Right kidney (tissue), 1 donor: ENCODE results near the gene CLEC1A.

Experiments
- DNase-seq: peaks from one replicate; pipeline ENCODE4 v3.0.0-alpha.2; 2016

Gene CLEC1A

DNA sequence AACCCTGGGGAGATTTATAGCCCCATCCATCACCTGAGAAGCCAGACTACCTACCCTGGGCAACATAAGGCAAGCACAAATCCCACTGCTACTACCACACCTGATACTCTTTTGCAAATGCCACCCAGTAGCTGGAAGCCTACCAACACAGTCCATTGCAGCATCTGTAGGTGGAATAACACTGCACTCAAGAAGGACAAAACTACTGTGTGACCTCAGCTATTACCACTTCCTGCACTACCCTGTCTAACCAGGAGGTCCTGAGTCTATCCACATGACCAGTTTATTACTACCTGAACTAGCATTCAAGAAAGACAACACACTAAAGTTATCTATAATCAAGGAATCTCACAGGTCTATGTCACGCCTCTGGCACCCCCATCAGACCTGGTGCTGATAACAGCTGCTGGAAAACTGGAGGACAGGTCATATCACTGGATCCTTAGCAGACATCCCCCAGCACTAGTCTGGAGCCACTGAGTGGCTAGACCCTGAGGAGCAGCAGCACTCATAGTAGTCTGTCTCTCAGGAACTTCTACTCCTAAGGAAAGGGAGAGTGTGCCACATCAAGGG lies 2.9 kb upstream of the CLEC1A start:
- no peak for DNase-seq

DNA sequence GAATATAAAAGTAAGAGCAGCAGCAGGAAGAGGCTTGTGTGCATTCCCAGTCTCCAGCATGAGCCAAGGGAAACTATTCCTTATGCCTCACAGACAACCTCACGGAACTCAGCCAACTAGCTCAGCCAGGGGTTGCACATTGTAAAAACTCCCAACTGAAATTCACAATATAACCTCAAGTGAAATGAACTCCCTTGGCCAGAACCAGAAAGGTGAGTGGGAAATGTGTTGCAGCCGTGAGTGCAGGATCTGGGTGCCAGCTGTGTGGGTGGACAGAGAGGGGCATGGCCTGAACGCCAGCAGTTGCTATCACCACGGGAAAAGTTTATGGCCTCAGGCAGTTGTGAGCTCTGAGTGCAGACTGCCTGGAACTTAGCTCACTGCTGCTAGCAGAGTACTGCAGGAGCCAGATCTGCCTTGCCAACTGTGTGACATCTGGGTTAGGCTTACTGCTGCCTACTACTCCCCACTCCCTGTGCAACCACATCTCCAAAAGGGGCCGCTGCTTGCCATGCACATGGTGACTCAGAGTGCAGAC lies 2.3 kb upstream of the CLEC1A start:
- DNase-seq = peak; percentile 25

DNA sequence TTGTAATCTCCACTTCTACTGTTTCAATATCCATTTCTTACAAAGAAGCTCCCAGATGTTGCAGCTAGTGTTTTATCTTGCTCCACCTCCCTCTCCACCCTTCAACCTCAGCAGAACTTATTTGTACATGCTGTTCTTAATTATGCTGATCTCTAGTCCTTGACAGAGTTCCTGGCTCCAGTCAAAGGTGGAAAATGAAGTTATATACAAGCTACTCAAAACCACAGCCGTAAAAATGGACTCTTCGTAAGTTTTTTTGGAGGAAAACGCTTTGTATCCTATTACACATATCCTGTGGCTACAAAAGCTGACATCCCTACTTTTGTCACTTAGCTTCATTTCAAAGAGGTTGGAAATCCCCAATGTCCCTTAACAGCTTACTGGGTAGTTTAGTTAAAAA lies 1.3 kb downstream of the CLEC1A start:
- DNase-seq = no peak

DNA sequence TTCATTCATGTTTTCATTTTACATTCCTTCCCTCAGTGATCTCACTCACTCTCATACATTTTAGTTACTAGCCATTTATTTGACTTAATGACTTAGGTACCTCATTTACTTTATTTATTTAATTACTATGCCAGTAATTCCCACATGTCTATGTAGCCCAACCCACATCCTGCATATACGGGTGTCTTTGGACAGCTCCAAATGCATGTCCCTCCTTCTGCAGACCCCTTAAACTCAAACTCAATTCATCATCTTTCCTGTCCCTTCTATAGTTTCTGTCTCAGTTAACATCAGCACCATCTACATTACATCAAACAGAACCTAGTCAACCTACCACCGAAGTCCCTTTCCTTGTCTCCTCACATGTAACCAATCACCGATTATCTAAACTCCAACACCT lies 2.8 kb downstream of the CLEC1A start:
- DNase-seq = no peak

DNA sequence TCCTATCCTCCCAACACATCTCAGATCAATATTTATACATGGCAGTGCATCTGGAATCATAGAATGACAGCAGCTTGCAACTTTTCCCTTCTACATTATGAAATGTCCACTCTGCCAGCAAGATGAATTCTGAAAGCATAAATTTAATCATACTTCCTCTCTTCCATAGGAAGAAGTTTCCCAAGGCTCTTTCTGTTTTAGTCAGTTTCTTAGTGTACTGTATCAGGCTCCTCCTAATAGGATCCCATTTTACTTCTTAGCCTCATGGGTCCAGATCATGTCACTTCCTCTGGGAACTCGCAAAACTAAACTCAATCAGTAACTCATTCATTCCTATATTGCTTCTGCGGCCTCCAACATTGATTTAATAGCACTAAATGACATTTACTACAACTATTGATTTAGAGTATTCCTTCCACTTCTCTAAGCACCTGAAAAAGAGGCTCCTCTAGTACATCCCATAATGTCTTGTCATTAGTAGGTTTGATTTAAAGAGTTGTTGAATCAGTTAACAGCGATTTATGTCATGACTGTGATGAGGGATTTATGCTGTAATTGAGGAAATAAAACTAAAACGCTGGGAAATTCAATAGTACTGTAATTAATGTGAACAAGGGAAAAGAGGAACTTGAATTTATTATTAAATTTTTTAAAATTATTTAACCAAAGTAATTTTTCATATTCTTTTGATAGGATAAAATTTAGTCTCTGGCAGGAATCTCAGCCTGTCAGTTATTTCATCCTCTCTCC lies 4.0 kb downstream of the CLEC1A start:
- DNase-seq = no peak

DNA sequence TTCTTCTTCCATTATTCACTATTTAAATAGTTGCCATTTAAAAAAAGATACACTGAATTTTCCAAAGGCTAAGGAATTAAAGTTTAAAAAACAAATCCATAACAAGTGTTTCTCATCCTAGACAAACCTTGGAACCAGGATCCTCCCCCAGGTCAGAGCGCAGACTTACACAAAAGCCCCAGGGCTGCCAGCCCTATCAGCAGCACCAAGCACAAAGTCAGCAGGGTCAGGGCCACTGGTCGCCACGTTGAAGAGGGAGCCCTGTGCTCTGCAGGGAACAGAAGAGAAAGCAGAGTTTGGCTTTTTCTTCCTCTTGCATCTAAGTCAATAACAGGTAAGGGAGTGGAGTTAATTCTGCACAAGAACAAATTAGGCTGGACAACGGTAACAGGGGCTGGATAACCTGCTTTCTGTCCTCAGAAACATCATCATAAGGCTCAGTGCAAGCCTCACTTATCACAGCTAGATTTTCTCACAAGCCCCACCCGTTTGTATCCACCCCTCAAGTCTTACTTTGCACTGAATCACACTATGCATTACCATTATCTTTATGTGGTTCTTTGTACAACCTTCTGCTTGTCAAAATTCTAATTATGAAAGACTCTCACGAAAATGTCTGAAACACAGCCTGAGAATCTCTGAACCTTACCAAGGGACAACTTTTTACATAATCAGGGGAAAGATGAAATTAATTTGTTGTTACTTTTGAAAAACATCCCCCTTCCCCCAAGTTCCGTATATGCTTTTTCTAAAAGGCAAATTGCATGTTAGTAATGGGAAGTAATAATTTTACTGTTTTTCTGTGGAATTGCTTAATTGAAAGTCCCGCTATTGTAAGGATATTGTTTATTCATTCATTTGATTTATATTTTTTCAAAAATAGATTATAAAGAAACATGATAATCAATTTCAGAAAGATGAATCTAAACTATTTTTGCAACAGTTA lies 9.6 kb downstream of the CLEC1A start:
- no peak for DNase-seq

DNA sequence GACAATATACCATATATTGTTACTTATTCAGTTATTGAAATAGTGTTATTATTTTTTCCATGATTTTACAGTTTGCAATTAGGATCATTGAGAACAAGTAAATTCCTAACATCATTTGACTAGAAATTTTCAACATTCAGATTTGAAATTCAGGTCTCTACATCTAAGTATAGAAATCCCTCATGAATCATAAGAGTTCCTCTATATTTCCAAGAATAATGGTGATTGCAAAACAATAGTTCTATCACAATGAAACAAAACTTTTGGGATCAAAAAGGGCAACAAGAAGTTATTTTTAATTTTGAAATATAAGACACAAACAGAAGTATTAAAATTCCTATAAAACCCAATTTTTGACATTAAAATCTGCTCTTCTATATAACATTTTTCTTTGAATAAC lies 10.8 kb downstream of the CLEC1A start:
- DNase-seq = no peak

DNA sequence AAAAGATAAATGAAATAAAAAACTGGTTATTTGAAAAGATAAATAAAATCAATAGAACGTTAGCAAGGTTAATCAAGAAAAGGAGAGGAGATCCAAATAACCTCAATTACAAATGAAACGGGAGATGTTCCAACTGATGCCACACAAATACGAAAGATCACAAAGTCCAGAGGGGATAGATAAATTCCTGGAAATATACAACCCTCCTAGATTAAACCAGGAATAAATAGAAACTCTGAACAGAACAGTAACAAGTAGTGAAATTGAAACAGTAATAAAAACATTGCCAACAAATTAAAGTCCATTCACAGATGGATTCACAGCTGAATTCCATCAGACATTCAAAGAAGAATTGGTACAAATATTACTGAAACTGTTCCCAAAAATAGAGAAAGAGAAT lies 12.4 kb downstream of the CLEC1A start:
- no peak for DNase-seq

DNA sequence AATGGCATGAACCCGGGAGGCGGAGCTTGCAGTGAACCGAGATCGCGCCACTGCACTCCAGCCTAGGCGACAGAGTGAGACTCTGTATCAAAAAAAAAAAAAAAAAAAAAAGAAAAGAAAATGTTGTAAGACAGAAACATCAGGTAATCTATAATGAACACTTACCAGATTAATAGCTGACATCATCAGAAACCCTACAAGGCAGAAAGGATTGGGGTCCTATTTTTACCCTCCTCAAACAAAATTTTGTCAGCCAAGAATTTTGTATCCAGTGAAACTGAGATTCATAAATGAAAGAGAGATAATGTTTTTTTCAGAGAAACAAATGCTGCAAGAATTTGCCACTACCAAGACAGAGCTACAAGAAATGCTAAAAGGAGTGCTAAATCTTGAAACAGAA lies 14.1 kb downstream of the CLEC1A start:
- no peak for DNase-seq

DNA sequence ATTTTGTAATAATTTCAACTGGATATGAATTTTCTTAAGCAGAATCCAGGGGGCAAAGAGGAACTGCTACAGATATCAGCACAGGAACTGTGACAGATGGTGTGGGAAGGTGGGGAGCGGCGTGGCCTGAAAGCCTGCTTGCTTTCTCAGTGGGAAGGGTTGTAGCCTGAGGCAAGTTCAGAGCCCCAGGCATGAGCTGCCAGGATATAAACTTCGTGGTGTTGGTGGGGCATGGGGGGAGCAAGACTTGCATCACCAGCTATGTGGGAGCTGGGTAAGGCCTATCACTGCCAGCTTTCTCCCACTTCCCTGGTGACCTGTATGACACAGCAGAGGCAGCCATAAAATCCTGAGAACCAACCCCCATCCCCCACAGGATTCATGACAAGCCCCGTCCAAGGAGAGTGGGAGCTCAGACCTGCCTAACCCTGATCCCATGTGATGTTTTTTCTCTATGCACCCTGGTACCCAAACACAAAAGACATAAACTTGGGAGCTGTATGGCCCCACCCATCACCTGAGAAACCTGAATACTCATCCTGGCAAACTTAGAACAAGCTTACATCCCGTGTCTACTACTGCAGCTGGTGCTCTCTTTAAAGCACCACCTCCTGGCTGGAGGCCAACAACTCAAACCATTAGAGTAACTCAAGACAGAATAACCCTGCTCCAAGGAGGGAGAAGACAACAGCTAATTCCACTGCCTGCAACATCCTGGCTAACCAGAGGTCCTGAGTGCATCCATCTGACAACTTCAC lies 16.5 kb downstream of the CLEC1A start:
- no peak for DNase-seq

DNA sequence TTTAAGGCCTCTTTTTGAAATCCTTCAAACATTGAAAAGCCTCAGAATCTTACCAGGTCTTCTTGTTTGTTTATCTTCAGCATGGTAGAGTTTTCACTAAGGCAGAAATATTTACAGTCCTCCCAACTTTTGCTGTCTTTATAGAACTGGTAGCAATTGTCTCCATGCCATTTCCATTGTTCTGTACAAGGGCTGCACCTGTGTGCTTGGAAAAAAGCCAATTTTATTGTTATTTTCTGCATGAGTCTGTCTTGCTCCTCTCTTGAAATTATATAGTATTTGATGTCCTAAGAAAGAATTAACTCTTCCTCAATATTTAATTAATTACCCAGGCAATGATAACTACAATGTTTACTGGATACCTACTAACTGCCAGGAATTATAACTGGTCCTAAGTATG lies 23.3 kb downstream of the CLEC1A start:
- DNase-seq = no peak

DNA sequence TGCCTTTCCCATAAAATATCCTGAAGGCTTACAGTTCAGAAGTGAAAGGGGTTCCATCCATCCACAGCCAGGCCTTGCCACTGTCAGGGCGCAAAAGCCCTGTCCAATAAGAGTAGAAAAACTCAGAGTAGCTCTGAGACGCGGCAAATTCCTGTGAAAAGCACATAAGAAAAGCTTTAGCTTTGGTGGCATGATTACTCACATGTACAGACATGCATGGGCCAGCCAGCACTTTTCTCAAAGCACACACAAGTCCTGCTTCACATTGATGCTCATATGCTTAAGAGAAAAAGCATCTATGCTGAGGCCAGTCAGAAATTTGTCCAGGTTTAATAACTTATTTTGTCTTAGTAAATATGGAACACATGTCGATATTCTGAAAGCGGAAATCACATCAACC lies 25.5 kb downstream of the CLEC1A start:
- no peak for DNase-seq

DNA sequence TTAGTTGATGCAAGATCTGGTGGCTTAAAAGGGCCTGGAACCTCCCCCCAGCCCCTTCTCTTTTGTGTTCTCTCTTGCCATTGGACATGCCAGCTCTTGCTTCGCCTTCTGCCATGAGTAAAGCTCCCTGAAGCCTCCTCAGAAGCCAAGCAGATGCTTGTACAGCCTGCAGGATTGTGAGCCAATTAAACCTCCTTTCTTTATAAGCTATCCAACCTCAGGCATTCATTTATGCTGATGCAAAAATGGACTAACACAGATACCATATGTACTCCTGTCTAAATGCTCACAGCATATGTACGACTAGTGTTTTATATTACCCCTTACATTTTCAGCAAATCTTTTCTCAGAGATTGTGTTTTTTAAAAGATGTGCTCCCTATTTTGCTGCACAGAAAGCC lies 26.7 kb downstream of the CLEC1A start:
- no peak for DNase-seq

DNA sequence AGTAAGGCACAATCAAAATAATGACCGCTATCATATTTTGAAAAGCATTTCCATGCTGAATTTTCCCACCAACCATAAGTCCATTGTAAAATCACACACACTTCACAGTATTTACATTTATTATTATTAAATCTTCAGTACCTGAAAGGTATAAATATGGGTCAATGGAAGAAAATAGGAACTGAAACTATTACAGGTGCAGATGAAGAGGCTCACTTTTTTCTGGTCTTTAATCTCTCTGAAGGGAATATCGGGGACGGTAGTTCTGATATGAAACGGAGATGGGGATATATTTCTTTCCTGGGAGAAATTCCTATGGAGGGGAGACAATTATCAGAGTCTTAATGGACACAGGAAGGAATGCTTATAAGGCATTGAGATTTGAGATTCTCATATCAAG lies 28.4 kb downstream of the CLEC1A start:
- DNase-seq = no peak

DNA sequence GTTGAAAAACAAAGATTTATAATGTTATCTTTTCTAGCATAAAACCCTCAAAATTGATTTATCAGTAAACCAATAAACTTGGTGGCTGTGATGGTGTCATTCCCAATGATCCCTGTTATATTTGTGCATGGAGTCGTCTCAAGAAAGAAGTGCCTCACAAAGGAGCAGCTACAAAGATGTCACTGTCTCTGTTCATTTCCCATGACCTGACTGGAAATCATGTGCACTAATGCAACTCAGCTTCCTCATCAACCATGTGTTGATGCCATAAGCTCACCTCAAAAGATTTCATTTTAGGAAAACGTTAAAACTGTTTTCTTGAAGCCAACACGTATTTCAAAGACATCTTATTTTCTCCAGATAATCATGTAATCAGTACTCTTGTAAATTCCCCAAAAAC lies 28.8 kb downstream of the CLEC1A start:
- DNase-seq = no peak

DNA sequence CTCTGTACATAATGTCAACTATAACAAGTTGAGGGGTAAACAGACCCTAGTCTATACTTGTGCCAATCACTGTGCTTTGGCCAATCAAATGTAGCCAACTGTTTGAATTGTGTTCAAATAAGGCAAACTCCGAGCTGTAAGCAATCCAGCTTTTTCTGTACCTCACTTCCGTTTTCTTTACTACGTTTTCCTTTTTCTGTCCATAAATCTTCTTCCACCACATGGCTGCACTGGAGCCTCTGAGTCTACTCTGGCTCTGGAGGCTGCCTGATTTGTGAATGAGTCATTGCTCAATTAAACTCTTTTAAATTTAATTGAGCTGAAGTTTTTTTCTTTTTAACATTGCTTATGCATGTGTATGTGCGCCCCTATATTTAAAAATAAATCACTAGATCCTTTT lies 29.7 kb downstream of the CLEC1A start:
- DNase-seq = no peak

DNA sequence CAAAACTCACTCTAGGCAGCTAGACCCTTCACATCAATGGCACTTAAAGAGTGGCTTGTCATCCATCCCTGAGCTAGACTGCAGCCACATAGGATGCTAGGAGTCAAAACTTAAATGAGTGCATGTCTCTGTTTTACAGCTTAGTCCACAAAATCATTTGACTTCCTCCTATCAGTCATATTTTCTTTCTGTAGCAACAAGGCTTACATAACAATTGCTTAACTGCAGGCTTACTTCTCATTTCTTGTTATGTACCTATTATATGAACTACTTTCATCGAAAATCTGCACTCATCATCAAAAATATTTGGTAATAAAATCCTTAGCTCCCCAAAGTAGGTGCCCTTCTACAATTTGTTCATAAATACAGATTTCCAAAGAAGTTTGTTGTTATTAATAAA lies 30.1 kb downstream of the CLEC1A start:
- DNase-seq = no peak

DNA sequence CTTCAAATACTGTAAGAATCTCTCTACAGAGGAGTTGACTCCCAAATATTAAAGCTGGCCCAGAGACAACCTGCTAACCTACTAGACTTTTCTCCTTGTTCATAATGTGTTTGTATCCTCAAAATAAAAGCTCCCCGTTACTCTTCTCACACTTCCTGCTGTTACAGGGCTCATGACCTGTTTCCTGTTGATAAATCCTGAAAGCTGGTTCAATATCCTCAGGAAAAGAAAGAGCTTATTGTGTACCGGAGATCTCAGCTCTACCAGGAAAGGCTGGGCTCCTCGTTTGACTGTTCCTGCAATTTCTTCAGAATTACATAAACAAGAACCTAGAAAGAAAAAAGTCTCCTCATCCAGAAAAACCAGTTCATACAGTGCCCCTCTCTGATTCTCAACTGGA lies 30.8 kb downstream of the CLEC1A start:
- no peak for DNase-seq

DNA sequence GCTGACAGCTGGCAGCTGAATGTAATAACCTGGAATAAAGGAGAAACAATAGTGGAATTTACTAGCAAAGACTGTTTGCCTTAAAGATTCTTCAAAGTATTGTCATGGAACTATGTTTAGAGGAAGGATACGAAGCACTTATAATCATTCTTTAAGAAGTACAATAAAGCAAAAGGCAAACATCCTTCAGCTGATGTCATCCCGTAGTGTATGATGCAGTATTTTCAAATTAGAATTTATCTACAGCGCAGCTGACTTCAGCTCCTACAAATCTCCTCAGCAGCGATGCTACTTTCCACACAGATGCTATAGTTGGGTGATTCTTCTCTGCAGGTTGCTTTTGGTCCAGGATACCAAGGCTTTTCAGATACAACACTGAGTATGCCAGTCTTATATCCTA lies 31.5 kb downstream of the CLEC1A start:
- no peak for DNase-seq

DNA sequence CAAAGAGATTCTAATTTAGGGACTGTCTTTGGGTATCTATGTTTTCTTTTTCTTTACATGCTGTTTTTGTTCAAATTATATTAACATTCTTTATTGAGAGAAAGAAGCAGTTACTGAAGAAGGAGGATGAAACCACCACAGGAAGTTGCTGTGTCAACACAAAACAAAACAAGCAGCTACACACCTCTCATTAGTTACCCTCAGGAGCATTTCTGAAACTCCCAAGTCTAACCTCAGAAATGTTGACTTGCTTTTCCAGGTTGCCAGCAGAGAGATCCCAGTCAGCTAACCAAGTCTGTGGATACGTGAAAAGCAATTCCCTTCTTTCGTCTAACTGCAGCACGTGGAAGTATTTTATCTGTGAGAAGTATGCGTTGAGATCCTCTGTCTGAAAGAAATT lies 33.5 kb downstream of the CLEC1A start:
- DNase-seq = no peak

DNA sequence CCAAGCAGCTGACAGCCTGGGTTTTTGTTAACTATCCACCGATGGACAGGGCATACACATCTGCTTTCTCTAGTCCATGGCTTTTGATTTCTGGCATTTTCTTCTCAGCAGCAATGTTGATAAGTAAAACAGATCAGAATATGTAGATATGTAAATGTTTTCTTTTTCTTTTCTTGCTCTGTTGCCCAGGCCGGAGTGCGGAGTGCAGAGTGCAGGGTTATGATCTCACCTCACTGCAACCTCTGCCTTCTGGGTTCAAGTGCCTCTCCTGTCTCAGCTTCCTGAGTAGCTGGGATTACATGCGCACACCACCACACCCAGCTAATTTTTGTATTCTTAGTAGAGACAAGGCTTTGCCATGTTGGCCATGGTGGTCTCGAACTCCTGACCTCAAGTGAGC lies 40.4 kb downstream of the CLEC1A start:
- no peak for DNase-seq

DNA sequence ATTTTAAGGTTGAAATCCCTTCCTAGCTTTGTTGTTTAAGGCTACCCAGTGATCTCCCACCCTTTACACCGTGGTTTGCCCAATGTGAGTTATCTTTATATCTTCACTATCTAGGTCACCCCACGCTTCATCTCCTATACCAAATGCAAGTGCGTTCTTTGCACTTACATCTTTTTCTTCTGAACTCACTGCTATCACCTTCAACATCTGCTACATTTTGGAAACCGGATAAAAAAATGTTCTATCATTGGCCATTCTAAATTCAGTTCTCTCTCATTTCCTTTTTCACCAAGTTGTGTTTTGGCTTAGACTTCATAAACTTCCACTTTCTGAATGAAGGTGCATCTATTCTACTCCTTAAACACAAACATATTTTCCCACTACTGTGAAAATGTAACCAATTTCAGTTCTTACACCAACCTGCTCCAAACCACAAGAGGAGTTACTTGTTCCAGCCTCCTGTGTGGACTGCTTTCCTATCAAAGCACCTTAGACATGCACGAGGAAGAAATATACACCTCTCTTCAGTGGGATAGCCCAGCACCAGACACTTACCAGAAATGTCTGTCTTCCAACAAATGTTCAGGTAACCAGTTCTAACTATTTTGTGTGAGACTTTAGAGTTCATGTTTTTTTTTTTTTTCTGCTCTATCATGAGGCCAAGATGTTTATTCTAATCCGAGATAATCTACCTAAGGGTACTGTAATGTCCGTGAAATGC lies 46.4 kb downstream of the CLEC1A start:
- no peak for DNase-seq
